ENCODE data around the gene SYNPO2L.
"Not testable (repeated sequence)": the region's sequence is repeated elsewhere in the genome, so short reads cannot be mapped to it uniquely, and the experiment has no call there.

SYNPO2L gene

GRCh38 chr10:73695302-73695701 is 39.5 kb upstream of the SYNPO2L start:
- H2AFZ ChIP-seq (ENCODE audit: low read length); H3K9me3 ChIP-seq (replicated peaks in 1 of 2; ENCODE audit: control insufficient read depth in 2 of 2, insufficient read depth in 1 of 2, low read depth in 1 of 2, low read length in 2 of 2); H3K14ac ChIP-seq (ENCODE audit: low read length); H4K91ac ChIP-seq (ENCODE audit: low read depth, low read length, poor library complexity); H3K18ac ChIP-seq (ENCODE audit: low read length); H3K4me2 ChIP-seq (ENCODE audit: insufficient read depth, low read length, poor library complexity, severe bottlenecking); H3K23ac ChIP-seq (ENCODE audit: low read depth, low read length, poor library complexity); H3K36me3 ChIP-seq (replicated peaks in 1 of 2; ENCODE audit: control insufficient read depth in 2 of 2, insufficient read depth in 2 of 2, low read length in 2 of 2); DNase-seq (ENCODE audit: low spot score); H3K4me1 ChIP-seq (ENCODE audit: control insufficient read depth in 2 of 2, insufficient read depth in 1 of 2, low read depth in 1 of 2, low read length in 2 of 2); H3K79me1 ChIP-seq (ENCODE audit: low read depth, low read length); H4K8ac ChIP-seq (ENCODE audit: low read depth, low read length); H3K4ac ChIP-seq (ENCODE audit: low read length); H2AK5ac ChIP-seq (ENCODE audit: low read depth, low read length); H2BK15ac ChIP-seq (ENCODE audit: low read length); H3K27ac ChIP-seq (replicated peaks; ENCODE audit: low read length); H2BK120ac ChIP-seq (ENCODE audit: low read depth, low read length); H2BK12ac ChIP-seq (ENCODE audit: low read length); H3K27me3 ChIP-seq (ENCODE audit: control insufficient read depth in 3 of 3, insufficient read depth in 3 of 3, low read depth in 1 of 3, low read length in 3 of 3); H3K4me3 ChIP-seq (ENCODE audit: low read length in 2 of 2); H2BK5ac ChIP-seq (ENCODE audit: low read length); H3K9ac ChIP-seq (ENCODE audit: low read depth, low read length, poor library complexity): not testable (repeated sequence)

- H3K14ac ChIP-seq (ENCODE audit: low read length); H3K36me3 ChIP-seq (replicated peaks in 1 of 2; ENCODE audit: control insufficient read depth in 2 of 2, insufficient read depth in 2 of 2, low read length in 2 of 2); H2BK5ac ChIP-seq (ENCODE audit: low read length); H2AFZ ChIP-seq (ENCODE audit: low read length); H3K18ac ChIP-seq (ENCODE audit: low read length); H3K4me1 ChIP-seq (ENCODE audit: control insufficient read depth in 2 of 2, insufficient read depth in 1 of 2, low read depth in 1 of 2, low read length in 2 of 2); H4K91ac ChIP-seq (ENCODE audit: low read depth, low read length, poor library complexity); H2AK5ac ChIP-seq (ENCODE audit: low read depth, low read length); H3K4me3 ChIP-seq (ENCODE audit: low read length in 2 of 2); DNase-seq (ENCODE audit: low spot score); H3K9me3 ChIP-seq (replicated peaks in 1 of 2; ENCODE audit: control insufficient read depth in 2 of 2, insufficient read depth in 1 of 2, low read depth in 1 of 2, low read length in 2 of 2); H3K4ac ChIP-seq (ENCODE audit: low read length); H3K23ac ChIP-seq (ENCODE audit: low read depth, low read length, poor library complexity); H3K79me1 ChIP-seq (ENCODE audit: low read depth, low read length); H3K27me3 ChIP-seq (ENCODE audit: control insufficient read depth in 3 of 3, insufficient read depth in 3 of 3, low read depth in 1 of 3, low read length in 3 of 3); H2BK12ac ChIP-seq (ENCODE audit: low read length); H3K4me2 ChIP-seq (ENCODE audit: insufficient read depth, low read length, poor library complexity, severe bottlenecking); H3K9ac ChIP-seq (ENCODE audit: low read depth, low read length, poor library complexity); H4K8ac ChIP-seq (ENCODE audit: low read depth, low read length); H2BK15ac ChIP-seq (ENCODE audit: low read length); H3K27ac ChIP-seq (replicated peaks; ENCODE audit: low read length); H2BK120ac ChIP-seq (ENCODE audit: low read depth, low read length): not testable (repeated sequence)
- no CpG with 5 or more reads among the region's 6 CpGs for WGBS, 2 donors (ENCODE audit: extremely low coverage in 2 of 2, insufficient read length in 2 of 2, insufficient replicate concordance in 1 of 2)
These were observed 34.9 kb upstream of the SYNPO2L start for GRCh38 chr10:73690755-73691154.

GRCh38 chr10:73689596-73689995 is 33.8 kb upstream of the SYNPO2L start:
- H3K23ac ChIP-seq (ENCODE audit: low read depth, low read length, poor library complexity); H3K9me3 ChIP-seq (replicated peaks in 1 of 2; ENCODE audit: control insufficient read depth in 2 of 2, insufficient read depth in 1 of 2, low read depth in 1 of 2, low read length in 2 of 2); H3K36me3 ChIP-seq (replicated peaks in 1 of 2; ENCODE audit: control insufficient read depth in 2 of 2, insufficient read depth in 2 of 2, low read length in 2 of 2); H3K27ac ChIP-seq (replicated peaks; ENCODE audit: low read length); H3K4me2 ChIP-seq (ENCODE audit: insufficient read depth, low read length, poor library complexity, severe bottlenecking); H2BK15ac ChIP-seq (ENCODE audit: low read length); H3K4me3 ChIP-seq (ENCODE audit: low read length in 2 of 2); H3K79me1 ChIP-seq (ENCODE audit: low read depth, low read length); H3K27me3 ChIP-seq (ENCODE audit: control insufficient read depth in 3 of 3, insufficient read depth in 3 of 3, low read depth in 1 of 3, low read length in 3 of 3); DNase-seq (ENCODE audit: low spot score); H3K9ac ChIP-seq (ENCODE audit: low read depth, low read length, poor library complexity); H3K14ac ChIP-seq (ENCODE audit: low read length); H2BK120ac ChIP-seq (ENCODE audit: low read depth, low read length); H2BK12ac ChIP-seq (ENCODE audit: low read length); H3K4me1 ChIP-seq (ENCODE audit: control insufficient read depth in 2 of 2, insufficient read depth in 1 of 2, low read depth in 1 of 2, low read length in 2 of 2); H3K4ac ChIP-seq (ENCODE audit: low read length); H4K8ac ChIP-seq (ENCODE audit: low read depth, low read length); H4K91ac ChIP-seq (ENCODE audit: low read depth, low read length, poor library complexity); H2BK5ac ChIP-seq (ENCODE audit: low read length); H2AFZ ChIP-seq (ENCODE audit: low read length); H3K18ac ChIP-seq (ENCODE audit: low read length); H2AK5ac ChIP-seq (ENCODE audit: low read depth, low read length): not testable (repeated sequence)
- WGBS, 2 donors (ENCODE audit: extremely low coverage in 2 of 2, insufficient read length in 2 of 2, insufficient replicate concordance in 1 of 2) = no CpG with 5 or more reads among the region's 28 CpGs

GRCh38 chr10:73687641-73688040 is 31.8 kb upstream of the SYNPO2L start:
- H3K18ac ChIP-seq (ENCODE audit: low read length); H4K91ac ChIP-seq (ENCODE audit: low read depth, low read length, poor library complexity); H2BK120ac ChIP-seq (ENCODE audit: low read depth, low read length); H3K27me3 ChIP-seq (ENCODE audit: control insufficient read depth in 3 of 3, insufficient read depth in 3 of 3, low read depth in 1 of 3, low read length in 3 of 3); H3K4me2 ChIP-seq (ENCODE audit: insufficient read depth, low read length, poor library complexity, severe bottlenecking); H3K23ac ChIP-seq (ENCODE audit: low read depth, low read length, poor library complexity); H3K4me3 ChIP-seq (ENCODE audit: low read length in 2 of 2); DNase-seq (ENCODE audit: low spot score); H2BK5ac ChIP-seq (ENCODE audit: low read length); H3K4ac ChIP-seq (ENCODE audit: low read length); H2BK12ac ChIP-seq (ENCODE audit: low read length); H4K8ac ChIP-seq (ENCODE audit: low read depth, low read length); H2AFZ ChIP-seq (ENCODE audit: low read length); H2BK15ac ChIP-seq (ENCODE audit: low read length); H3K9ac ChIP-seq (ENCODE audit: low read depth, low read length, poor library complexity); H3K4me1 ChIP-seq (ENCODE audit: control insufficient read depth in 2 of 2, insufficient read depth in 1 of 2, low read depth in 1 of 2, low read length in 2 of 2); H3K27ac ChIP-seq (replicated peaks; ENCODE audit: low read length); H2AK5ac ChIP-seq (ENCODE audit: low read depth, low read length); H3K14ac ChIP-seq (ENCODE audit: low read length); H3K9me3 ChIP-seq (replicated peaks in 1 of 2; ENCODE audit: control insufficient read depth in 2 of 2, insufficient read depth in 1 of 2, low read depth in 1 of 2, low read length in 2 of 2); H3K79me1 ChIP-seq (ENCODE audit: low read depth, low read length); H3K36me3 ChIP-seq (replicated peaks in 1 of 2; ENCODE audit: control insufficient read depth in 2 of 2, insufficient read depth in 2 of 2, low read length in 2 of 2): not testable (repeated sequence)
- WGBS, 2 donors (ENCODE audit: extremely low coverage in 2 of 2, insufficient read length in 2 of 2, insufficient replicate concordance in 1 of 2) = no CpG with 5 or more reads among the region's 1 CpG
